NCI-H748 (cell line): ENCODE data around the gene ACYP2.
"Not testable (repeated sequence)": the region's sequence is repeated elsewhere in the genome, so short reads cannot be mapped to it uniquely, and the experiment has no call there.

Source experiments
- DNase-seq: peaks from one replicate; lab custom pipeline; 2025; ENCODE audit not compliant: unreplicated experiment; lab: John Stamatoyannopoulos, UW

Gene ACYP2

DNA sequence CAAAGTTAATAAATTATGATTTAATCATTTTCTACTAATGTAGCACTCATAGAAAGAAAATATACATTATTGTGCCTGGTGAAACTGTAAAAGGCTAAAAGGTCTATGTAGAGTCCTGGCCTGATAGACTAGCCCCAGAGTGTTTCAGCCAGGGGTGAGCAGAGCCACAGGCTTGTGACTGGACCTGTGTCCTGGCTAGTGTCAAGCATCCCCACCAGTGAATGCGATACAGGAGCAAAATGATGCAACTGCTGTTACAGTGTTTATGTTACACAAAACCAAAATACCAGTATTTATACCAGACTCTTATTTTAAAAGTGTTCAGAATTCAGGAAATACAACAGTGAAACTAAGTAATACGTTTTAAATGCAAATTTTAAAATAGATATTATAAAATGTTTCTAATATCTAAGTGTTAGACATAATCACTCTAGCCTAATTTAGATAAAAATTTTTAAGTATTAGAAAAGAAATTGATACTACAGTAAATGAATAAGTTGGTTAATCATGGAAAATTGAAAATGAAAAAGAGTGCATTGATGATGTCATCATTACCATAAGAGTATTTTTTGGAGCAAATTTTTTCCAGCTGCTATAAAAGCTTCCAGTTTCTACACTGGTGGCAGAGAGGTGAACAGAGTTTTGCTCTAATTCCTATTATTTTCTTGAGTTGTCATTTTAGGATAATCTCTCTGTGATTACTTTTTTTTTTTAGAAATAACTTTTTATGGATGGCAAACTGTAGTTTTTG, 146.8 kb downstream of the ACYP2 start:
- no peak for DNase-seq

DNA sequence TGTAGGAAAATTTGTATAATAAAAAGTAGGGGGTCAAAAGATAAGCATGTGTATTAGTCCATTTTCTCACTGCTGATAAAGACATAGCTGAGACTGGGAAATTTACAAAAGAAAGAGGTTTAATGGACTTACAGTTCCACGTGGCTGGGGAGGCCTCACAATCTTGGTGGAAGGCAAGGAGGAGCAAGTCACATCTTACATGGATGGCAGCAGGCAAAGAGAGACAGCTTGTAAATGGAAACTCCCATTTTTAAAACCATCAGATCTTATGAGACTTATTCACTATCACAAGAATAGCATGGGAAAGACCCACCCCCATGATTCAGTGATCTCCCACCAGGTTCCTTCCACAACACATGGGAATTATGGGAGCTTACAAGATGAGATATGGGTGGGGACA, 149.7 kb downstream of the ACYP2 start:
- DNase-seq = not testable (repeated sequence)

DNA sequence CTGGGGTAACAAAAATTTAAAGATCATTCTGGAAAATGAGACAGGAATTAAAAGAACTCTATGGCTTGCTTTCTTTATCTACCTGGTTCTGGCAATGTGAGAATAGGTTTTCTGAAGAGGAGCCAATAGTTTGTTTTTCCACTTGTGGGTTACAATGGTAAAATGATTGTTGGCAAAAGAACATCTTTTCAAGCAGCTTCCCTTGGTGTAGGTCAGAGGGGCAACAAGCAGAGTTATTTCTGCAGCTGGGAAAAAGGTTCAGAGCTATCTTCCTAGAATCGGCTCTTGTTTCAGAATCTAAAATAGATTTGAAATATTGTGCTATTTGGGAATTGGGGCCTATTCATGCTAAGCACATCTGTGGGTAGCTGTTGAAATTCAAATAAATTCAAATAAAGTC, 152.2 kb downstream of the ACYP2 start:
- no peak for DNase-seq

DNA sequence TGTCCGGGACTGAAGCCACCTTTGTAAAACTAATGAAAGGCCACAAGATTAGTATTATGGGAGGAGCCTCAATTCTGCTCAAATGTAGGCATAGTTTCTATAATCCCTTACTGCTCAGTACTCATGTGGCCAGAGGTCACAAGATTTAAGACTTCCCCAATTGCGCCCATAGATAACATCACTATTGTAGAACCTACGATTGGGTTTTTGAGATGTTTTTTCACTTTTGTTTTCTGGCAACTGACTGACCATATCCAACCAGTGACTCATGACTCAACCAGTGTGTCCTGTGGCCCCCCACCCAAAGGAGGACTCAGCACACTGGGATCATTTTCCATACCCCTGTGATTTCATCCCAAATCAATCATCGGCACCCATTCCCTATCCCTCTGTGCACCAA, 155.8 kb downstream of the ACYP2 start:
- no peak for DNase-seq

DNA sequence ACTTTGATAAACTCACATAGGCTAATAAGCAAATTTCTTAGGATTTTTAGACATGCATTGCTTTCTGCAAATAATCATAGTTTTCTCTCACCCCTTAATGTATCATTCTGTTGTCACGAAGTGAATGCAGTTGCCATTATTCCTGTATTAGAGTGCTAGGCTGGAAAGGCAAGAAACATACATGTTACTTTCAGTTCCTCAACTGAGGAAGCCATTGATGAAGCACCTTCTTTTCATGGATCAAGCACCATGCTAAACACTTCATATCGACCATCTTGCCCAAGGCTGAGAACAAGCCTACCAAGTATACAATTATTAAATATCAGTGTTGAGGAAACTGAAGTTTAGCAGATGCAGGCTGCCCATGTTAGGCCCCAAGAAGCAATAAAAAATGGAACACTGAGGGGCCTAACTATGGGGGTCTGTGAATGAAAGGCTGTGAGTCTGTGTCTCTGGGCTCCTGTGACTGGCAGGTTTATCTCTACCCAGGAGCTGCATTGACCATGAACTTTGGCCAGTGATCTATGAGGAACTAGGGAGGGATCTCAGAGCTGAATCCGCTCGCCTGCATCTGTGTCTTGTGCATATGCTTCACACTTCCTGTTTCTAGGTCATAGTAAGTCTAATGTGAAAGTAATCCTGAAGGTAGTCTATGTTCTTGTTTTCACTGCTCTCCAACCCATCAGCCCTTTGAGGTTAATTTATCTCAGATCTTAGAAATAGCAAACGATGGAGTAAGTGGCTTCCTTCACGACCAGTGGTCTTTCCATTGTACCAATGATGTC, 156.6 kb downstream of the ACYP2 start:
- DNase-seq = no peak

DNA sequence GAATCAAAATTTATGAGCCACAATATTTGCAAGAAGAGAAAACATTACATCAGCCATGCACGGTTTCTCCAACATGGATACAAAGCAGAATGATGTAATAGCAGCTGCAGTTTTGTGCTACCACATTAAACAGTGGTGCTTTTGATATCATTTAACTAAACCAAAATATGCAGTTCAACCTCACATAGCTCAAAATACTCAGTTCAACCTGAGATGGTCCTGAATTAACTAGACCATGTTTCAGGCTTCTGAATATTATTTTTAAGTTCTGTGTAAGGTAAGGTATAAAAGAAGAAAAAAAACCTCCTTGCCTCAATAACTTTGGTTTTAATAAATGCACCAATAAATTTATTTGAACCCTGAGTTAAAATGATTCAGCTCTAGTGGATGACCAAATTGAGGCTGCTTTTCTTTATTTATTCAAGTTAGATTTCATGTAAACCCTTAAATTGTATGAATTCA, 159.4 kb downstream of the ACYP2 start:
- DNase-seq = no peak

DNA sequence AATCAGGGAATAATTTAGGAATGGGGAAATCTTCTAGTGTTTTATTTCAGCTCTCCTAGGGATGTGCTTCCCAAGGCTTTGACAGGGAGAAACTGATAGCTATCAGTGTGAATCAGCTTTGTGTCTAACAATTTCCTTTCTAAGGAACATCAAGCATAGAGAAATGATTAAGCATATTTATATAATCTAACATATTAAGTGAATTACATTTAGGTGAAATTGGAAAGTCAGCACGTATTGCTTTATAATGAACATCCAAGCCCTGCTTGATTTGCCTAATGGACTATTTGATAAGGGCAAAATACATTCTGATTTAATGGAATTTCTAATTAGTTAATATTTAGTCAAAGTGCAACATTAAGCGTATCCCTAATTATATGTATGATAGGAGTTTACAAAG, 160.1 kb downstream of the ACYP2 start:
- DNase-seq = no peak

DNA sequence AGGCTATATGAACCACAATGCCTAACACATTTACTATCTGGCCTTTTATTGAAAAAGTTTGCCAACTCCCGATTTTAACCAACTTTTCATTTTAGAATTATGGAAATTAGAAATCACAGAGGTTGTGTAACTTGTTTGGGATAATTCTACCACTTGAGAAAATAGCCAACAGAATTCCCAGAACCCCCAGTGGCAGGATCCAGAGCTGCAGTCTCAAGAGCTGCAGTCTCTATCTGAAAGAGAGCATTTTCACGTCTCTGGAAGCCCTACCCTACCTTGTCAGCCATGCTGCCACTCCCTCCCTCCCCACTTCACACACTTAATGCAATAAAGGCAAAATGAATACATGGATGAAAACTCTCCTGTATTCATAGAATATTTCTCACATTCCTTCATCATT, 164.0 kb downstream of the ACYP2 start:
- no peak for DNase-seq

DNA sequence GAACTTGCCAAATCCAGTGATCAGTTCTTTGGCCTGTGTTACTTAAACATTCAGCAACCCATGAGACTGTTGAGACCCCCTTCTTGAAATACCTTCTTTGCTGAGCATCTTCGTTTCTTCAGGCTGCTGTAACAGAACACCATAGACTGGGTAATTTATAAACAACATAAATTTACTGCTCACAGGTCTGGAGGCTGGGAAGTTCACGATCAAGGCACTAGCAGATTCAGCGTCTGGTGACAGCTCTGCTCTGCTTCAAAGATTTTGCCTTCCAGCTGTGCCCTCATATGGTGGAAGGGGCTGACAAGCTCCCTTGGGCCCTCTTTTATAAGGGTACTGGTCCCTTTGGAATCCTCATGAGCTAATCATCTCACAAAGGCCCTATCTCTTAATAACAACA, 169.4 kb downstream of the ACYP2 start:
- no peak for DNase-seq

DNA sequence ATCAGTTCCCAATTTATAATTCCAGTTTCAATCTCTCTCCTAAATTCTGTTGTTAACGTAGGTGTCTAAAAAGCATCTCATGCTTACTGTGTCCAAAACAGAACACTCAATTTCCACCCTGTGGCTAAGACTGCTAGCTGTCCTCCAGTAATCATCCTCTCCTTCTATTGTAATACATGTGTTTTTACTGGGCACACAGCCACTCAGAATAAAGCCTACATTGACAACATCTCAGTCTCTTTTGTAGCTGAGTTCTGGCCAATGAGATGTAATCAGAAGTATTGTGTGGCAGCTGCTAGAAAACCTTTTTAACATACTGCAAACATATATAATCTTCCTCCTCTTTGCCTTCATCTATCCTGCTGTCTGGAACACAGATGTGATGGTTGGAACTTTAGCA, 170.0 kb downstream of the ACYP2 start:
- DNase-seq = no peak

DNA sequence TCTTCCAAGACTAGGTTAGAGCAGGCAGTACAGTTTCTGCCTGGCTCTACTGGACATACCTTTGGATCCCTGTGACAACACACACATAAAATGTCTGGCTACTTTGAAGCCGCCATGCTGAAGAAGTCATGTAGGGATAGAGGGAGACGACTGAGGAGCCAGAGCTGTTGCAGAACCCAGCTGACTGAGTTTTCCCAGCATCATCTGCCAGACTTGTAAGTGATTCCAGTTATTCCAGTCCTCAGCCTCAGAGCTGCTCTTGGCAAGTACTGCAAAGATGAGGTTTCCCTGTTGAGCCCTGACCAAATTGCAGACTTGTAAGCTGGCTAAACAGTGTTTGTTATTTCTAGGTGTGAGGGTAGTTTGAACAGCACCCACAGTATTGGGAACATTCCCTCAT, 172.1 kb downstream of the ACYP2 start:
- DNase-seq = no peak

DNA sequence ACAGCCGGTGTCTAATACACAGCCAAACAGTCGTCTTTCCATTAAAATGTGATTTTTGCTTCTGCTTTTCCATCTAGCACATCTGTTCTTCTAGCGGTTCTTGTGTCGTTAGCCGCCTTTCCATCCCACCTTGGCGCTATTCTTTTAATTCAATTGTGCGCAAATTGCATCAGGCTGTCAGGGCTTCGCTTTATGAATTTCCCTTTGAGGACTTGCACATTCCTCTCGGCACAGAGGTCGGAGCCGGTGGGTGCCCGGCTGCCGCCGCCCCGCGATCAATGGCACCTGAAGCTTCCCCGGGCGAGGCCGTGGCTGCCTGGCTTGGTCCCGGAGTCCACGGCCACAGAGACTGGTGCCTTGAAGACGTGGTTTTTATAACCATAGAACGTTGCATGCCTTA, 174.5 kb downstream of the ACYP2 start:
- no peak for DNase-seq

DNA sequence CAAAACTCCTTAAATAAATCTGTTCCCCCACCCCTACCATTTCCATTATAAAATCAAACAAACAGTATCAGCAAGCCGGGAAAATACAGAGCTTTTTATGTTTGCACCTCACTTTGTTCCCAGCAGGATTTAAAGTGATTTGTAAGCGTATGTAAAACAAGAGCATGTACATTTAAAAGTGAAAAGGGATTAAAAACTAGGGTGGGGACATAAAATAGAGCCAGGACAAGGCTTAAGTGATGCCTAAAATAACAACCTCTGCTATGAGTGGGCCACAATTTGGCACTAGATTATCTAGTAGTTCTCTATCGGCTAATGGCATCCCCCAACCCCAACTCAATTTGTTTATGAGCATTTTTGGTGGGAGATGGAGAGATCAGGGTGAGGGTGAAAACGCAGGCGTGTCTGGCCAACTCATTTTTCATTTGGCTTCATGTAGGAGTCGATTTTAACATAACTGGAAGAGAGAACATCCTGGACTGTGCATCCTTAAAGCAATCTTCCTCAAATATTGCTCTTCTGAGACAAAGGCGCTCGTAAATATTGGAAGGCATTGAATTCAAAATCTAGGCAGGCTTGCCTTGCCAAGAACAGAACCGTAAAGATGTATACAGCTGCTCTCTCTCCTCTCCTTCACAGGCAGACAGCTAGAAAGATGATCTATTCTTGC, 175.1 kb downstream of the ACYP2 start:
- DNase-seq = no peak

DNA sequence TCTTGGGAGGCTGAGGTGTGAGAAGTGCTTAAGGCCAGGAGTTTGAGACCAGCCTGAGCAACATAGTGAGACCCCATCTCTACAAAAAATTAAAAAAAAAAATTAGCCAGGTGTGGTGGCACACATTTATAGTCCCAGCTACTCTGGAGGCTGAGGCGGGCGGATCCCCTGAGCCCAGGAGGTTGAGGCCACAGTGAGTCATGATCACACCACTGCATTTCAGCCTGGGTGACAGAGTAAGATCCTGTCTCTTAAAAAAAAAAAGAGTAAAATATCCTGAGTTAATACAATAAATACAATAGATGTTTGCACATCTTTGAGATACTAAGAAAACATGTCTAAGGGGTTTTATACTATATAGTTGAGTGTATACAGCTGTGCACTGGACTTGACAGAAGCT, 179.2 kb downstream of the ACYP2 start:
- not testable (repeated sequence) for DNase-seq

DNA sequence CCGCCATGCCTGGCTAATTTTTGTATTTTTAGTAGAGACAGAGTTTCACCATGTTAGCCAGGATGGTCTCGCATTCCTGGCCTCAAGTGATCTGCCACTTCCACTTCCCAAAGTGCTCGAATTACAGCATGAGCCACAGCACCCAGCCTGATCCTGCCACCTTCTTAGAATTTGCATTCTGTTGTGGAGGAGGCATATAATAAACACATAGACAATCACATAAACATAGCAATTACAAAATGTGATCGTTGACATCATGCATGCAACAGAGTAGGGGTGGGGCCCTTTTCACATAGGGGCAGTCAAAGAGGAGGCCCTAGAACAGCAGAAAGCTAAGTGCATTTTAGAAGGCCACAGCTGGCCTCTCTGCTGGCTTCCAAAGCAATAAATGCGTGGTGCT, 180.5 kb downstream of the ACYP2 start:
- no peak for DNase-seq

DNA sequence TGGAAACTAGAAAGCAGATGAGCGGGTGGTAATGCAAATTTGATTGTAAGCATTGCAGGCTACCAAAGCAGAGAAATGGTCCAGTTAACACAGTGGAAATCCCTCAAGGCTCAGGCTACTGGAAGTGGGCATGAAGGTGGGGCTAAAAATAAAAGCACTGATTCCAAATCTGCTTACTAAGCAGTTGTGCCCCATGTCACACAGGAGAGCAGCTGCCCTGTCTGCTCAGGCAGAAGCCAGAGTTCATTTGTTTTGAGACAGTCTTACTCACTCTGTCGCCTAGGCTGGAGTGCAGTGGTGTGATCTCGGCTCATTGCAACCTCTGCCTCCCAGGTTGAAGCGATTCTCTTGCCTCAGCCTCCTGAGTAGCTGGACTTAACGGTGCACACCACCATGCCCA, 183.1 kb downstream of the ACYP2 start:
- no peak for DNase-seq

DNA sequence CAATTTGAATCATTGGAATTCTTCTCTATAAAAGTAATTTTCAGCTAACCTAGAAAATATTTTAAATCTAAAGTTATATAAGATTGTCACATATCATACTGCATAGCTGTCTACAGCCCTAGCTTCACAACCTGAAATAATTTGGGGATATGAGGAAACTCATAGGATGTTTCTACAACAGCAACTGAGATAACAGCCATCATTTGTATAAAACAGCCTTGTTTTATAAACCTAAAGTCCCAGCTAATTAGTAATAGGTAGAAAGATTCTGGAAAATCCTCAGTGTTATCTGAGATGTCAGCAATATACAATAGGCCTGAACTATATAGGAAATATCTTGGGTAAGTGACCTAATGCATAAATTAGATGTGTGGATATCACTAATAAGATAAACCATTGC, 188.2 kb downstream of the ACYP2 start:
- no peak for DNase-seq

DNA sequence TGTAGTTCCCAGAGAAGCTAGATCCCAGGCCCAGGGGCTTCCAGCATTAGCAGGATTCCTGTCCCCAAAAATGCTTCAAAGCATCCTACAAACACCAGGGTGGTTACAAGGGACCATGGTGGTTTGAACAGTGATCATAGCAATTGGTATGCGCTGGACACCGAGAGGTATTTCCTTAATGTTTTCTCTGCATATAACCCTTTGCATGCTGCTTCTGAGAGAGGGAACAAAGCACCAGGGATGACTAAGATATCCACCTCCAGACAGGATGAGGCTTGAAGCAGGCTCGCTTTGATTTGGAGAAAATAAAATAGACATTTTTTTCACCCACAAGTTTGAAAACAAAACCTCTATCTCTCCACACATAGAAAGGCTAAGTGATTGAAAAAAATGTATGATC, 191.1 kb downstream of the ACYP2 start:
- no peak for DNase-seq

DNA sequence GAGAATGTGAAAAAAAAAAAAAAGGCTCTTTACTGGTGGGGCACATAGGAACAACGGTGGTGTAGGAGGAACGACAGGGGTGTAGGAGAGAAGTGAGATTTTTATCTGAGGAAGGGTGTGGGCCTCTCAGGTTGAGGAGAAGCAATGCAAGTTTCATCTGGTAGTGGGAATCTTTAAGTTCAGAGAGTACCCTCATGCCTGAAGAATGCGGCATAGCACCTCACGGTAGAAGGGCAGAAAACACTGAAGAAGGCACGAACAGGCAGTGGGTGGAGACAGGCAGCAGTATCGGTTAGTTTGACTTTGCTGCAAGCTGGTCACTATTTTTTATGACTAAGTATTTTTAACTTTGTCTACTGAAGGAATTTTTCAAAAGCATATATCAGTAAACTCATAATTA, 192.8 kb downstream of the ACYP2 start:
- no peak for DNase-seq

DNA sequence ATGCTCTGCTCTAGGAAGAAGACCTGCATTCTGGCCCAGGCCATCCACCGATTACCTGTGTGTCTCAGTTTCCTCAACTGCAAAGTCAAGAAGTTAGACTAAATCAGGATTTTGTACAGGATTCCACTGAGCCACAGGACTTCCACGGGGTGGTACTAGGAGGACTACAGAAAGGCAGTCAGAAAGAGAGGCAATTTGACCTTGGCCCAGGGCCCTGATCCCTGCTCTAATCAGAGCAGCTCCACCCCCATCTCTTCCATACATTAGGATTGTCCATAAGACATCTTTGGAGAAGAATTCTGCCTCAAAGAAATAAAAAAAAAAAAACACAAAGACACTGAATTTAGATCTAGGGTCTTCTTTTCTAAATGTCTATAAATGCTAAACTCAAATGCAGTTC, 193.4 kb downstream of the ACYP2 start:
- no peak for DNase-seq

DNA sequence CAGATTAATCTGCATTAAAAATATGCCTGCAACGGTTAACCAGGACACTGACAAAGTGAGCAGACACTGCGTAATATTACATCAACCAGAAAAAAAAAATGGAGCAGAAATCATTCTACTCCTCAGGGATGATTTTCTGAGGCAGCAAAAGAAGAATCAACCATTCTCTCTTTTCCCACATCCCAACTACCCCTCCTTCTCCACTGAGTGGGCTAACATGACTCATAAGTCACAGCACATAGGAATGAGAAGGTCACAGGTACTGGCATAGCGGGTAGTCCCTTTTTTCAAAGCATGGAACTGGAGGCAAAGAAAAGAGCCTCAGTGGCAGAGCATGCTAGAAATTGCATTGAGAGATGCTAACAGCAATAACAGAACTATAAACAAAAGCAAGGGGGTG, 194.9 kb downstream of the ACYP2 start:
- DNase-seq = no peak

DNA sequence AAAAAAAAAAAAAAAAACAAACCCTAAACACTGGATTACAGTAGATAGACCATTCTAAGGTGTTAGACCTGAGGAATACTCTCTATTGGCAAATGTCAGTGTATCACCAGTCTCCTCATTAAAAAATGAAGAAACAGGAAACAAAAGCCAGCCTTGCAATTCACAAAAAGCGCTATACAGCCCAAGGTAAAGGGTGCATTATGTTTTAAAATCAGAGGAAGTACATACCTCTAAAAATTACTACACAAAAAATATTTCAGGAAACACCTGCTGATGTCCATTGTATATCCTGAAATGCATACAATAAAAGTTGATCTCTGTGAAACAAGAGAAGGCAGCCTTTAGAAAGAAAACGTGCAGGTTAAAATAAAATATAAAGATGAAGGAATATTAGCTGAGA, 195.5 kb downstream of the ACYP2 start:
- DNase-seq = peak; percentile 8
